ENCODE measurements around the gene LHFPL6. TPM values are rescaled to one million over a fixed set of nuclear protein-coding genes. Genes with fewer than 3 reads are reported as not detected.

LHFPL6 gene
- total and polyA plus RNA-seq, 3 donors from 2014 or later = 37.3 to 65.5 (median 52.1) TPM

DNA sequence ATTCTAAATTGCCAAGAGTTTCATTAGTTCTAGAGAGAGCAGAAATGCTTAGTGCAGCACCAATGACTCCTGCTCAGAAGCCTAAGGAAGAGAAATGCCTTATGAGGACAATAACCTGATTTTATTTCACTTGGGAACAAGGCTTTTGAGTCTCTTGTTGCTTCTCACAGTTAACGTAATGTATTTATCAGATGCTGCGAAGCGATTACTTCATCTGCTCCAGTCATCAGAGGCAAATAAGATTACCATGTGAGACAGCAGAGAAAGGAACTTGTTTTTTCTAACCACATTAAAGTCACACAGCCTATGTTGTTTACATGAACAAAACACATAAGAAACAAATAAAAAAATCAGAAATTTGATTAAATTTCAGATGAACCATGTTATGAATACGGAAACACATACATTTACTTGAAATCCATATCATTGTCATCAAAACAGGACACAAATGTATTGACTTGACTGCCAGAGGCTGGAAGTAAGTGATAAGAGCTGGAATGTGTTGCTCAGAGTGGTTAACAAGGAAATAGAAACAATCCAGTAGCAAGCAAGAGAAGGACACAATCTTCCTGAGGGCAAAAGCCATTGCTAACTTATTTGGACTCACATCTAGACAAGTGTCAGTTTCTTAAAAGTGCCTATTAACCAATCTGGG is 147.3 kb downstream of the LHFPL6 start:
- no peak overlapping the region for H3K4me3 ChIP-seq
- no peaks in the 10 kb centered on the region for H3K27me3 ChIP-seq
- H3K4me1 ChIP-seq = peaks cover 31% of the 10 kb centered on the region
- WGBS, 2 donors = 48 to 61% methylated on average over 4 of the region's 4 CpGs
- no peak for TF ChIP-seq CTCF (IDR thresholded peaks at IDR 0.05)
- no peak for TF ChIP-seq POLR2A (IDR thresholded peaks at IDR 0.05)
- intact Hi-C loops (cut with DNase I; ENCODE audit: low total_unique reads) = no loop called here
- DNase-seq = no peak
- no peaks in the 10 kb centered on the region for H3K9me3 ChIP-seq
- H3K36me3 ChIP-seq (ENCODE audit: low read depth, missing control alignments) = no peaks in the 10 kb centered on the region
- no peak overlapping the region for H3K27ac ChIP-seq

DNA sequence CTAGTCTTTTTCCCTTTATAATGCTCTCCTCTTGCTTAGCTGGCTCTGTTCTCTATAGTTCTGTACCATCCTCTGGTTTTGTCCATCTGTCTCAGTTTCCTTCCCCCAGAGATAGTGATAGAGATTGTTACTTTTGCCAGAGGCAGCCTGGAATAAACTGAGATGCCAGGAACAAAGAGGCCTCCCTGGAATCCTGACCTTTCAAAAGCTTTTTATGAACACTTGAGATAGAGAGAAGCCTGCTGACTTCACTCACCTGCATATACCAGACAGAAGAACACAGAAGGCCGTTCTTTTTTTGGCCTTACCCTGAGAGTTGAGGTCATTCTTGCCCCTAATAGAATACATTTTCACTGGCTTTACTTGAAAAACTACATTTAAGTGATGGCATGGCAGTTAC is 150.2 kb downstream of the LHFPL6 start:
- intact Hi-C loops (cut with DNase I; ENCODE audit: low total_unique reads) = no loop called here
- Histone ChIP-seq H3K27me3 (no peaks in the 10 kb centered on the region), H3K36me3 (ENCODE audit: low read depth, missing control alignments) (no peaks in the 10 kb centered on the region), H3K4me3 (no peak overlapping the region), H3K27ac (peak overlapping the region in 1 of 2 donors; percentile 31), H3K9me3 (no peaks in the 10 kb centered on the region), H3K4me1 (peaks cover 52% of the 10 kb centered on the region)
- 29 to 65% methylated on average over 1 of the region's 1 CpG for WGBS, 2 donors
- DNase-seq = no peak
- TF ChIP-seq CTCF (IDR thresholded peaks at IDR 0.05) (no peak), POLR2A (IDR thresholded peaks at IDR 0.05) (no peak)

- 73 to 80% methylated on average over 3 of the region's 3 CpGs for WGBS, 2 donors
- Histone ChIP-seq H3K36me3 (ENCODE audit: low read depth, missing control alignments) (no peaks in the 10 kb centered on the region), H3K4me3 (no peak overlapping the region), H3K9me3 (no peaks in the 10 kb centered on the region), H3K4me1 (peaks cover 54% of the 10 kb centered on the region), H3K27ac (peak overlapping the region in 1 of 2 donors; percentile 31), H3K27me3 (no peaks in the 10 kb centered on the region)
- TF ChIP-seq POLR2A (IDR thresholded peaks at IDR 0.05) = no peak
- DNase-seq = no peak
- intact Hi-C loops (cut with DNase I; ENCODE audit: low total_unique reads) = no loop called here
Measured at GRCh38 chr13:39452417-39452816, 150.6 kb downstream of the LHFPL6 start.

GRCh38 chr13:39451860-39452301 is 151.1 kb downstream of the LHFPL6 start:
- H3K27ac ChIP-seq = peak overlapping the region in 1 of 2 donors; percentile 31
- peaks cover 54% of the 10 kb centered on the region for H3K4me1 ChIP-seq
- no peak for TF ChIP-seq CTCF (IDR thresholded peaks at IDR 0.05)
- no peak for TF ChIP-seq POLR2A (IDR thresholded peaks at IDR 0.05)
- intact Hi-C loops (cut with DNase I; ENCODE audit: low total_unique reads) = no loop called here
- no peak overlapping the region for H3K4me3 ChIP-seq
- H3K27me3 ChIP-seq = no peaks in the 10 kb centered on the region
- no peak for DNase-seq
- H3K36me3 ChIP-seq (ENCODE audit: low read depth, missing control alignments) = no peaks in the 10 kb centered on the region
- 47 to 52% methylated on average over 4 of the region's 4 CpGs for WGBS, 2 donors
- H3K9me3 ChIP-seq = no peaks in the 10 kb centered on the region

GRCh38 chr13:39451301-39451700 is 151.7 kb downstream of the LHFPL6 start:
- no peak overlapping the region for H3K4me3 ChIP-seq
- WGBS, 2 donors = 53 to 65% methylated on average over 1 of the region's 1 CpG
- H3K27me3 ChIP-seq = no peaks in the 10 kb centered on the region
- H3K4me1 ChIP-seq = peaks cover 54% of the 10 kb centered on the region
- DNase-seq = no peak
- H3K27ac ChIP-seq = peak overlapping the region in 1 of 2 donors; percentile 31
- H3K36me3 ChIP-seq (ENCODE audit: low read depth, missing control alignments) = no peaks in the 10 kb centered on the region
- intact Hi-C loops (cut with DNase I; ENCODE audit: low total_unique reads) = no loop called here
- no peaks in the 10 kb centered on the region for H3K9me3 ChIP-seq
- TF ChIP-seq POLR2A (IDR thresholded peaks at IDR 0.05) (no peak), CTCF (IDR thresholded peaks at IDR 0.05) (no peak)
